Lung (tissue), 12 donors: ENCODE results near the gene CTXND2. TPM values are rescaled to one million over a fixed set of nuclear protein-coding genes. Genes with fewer than 3 reads are reported as not detected.

Experiments
- ATAC-seq: fragments of 200-7000 bp; cut with Tn5 transposase; one replicate; pipeline ENCODE4 v1.9.1; 2020; ENCODE audit warnings: moderate number of reproducible peaks; ENCODE audit not compliant: insufficient read depth, low FRiP score
- DNase-seq, 3 donors: peaks; one replicate each; pipeline ENCODE4 v3.0.0-alpha.2; 2013 to 2017
- H3K27ac ChIP-seq, 2 donors: one replicate each; pipeline ENCODE4 v1.5.1; 2013; ENCODE audit warnings: mild to moderate bottlenecking in 2 of 2, moderate library complexity in 2 of 2, control low read depth in 1 of 2, inconsistent platforms in 1 of 2, low read depth in 1 of 2, low read length in 1 of 2
- H3K27me3 ChIP-seq, 3 donors: one replicate each; pipeline ENCODE4 v1.5.1; 2013; ENCODE audit warnings: low read length in 2 of 3; ENCODE audit not compliant: control insufficient read depth in 3 of 3, insufficient read depth in 3 of 3
- H3K36me3 ChIP-seq, 4 donors: one replicate each; pipeline ENCODE4 v1.5.1; 2013; ENCODE audit warnings: low read length in 4 of 4, mild to moderate bottlenecking in 1 of 4, moderate library complexity in 1 of 4; ENCODE audit not compliant: control insufficient read depth in 4 of 4, insufficient read depth in 4 of 4
- H3K4me1 ChIP-seq, 5 donors: one replicate each; pipeline ENCODE4 v1.5.1; 2013; ENCODE audit warnings: low read length in 5 of 5, mild to moderate bottlenecking in 2 of 5, moderate library complexity in 1 of 5; ENCODE audit not compliant: control insufficient read depth in 5 of 5, insufficient read depth in 5 of 5
- H3K4me3 ChIP-seq: one replicate; pipeline ENCODE4 v1.5.1; 2013; ENCODE audit warnings: mild to moderate bottlenecking, control low read depth, moderate library complexity
- H3K9ac ChIP-seq, 2 donors: one replicate each; pipeline ENCODE4 v1.5.1; 2013; ENCODE audit warnings: low read length in 2 of 2, control low read depth in 1 of 2; ENCODE audit not compliant: insufficient read depth in 1 of 2
- H3K9me3 ChIP-seq, 4 donors: one replicate each; pipeline ENCODE4 v1.5.1; 2013; ENCODE audit warnings: low read length in 3 of 4, mild to moderate bottlenecking in 1 of 4, moderate library complexity in 1 of 4; ENCODE audit not compliant: control insufficient read depth in 4 of 4, insufficient read depth in 3 of 4
- CTCF ChIP-seq: IDR thresholded peaks from 2 replicates; pipeline ENCODE4 v1.5.1; 2012; ENCODE audit warnings: mild to moderate bottlenecking; ENCODE audit errors: control extremely low read depth, extremely low read depth
- WGBS, 2 donors: extraction: QIAGEN DNeasy Blood & Tissue Kit; methylation state at CpG; one replicate each; pipeline ENCODE4 v1.1.7; 2013; 5-methylcytosine and 5-hydroxymethylcytosine counted together
- polyA plus RNA-seq, 2 donors: library from polyadenylated mRNA; stranded (reverse); fragments of 200-250 nt; gene quantifications; one replicate each; pipeline ENCODE4 v1.2.1, GENCODE V29; 2013
- total RNA-seq, 2 donors: library from RNA; depleted of rRNA in 1 of 2; stranded (reverse); fragments of >200 nt in 1 of 2; gene quantifications; one replicate each; pipeline ENCODE4 v1.2.1, GENCODE V29; 2014 to 2021
- donor health status: control.
- donor health status: control.
- donor health status: Bipolar disorder and iron deficiency.
- donor health status: healthy.
- donor health status: DM: yes; HTN: yes; CAD: no.

The CTXND2 gene
- total and polyA plus RNA-seq, 4 donors: 0.02 TPM; not detected in 3

DNA sequence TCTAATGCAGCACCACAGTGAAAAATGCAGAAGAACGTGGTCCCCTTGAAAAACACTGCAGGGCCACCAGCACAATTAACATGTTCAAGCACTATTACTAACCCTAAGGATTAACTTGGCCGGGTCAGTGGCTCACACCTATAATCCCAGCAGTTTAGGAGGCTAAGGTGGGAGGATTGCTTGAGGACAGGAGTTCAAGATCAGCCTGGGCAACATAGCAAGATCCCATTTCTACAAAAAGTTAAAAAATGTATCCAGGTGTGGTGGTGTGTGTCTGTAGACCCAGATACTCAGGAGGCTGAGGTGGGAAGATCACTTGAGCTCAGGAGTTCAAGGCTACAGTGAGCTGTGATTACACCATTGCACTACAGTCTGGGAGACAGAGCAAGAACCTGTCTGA lies 13.4 kb upstream of the CTXND2 start:
- ATAC-seq: no peak
- Histone ChIP-seq H3K27ac (no peak overlapping the region), H3K9ac (no peak overlapping the region), H3K9me3 (no peaks in the 10 kb centered on the region), H3K36me3 (peaks cover 0 to 8% (median 6%) of the 10 kb centered on the region in 4 donors), H3K4me3 (no peak overlapping the region), H3K4me1 (peaks cover 0 to 15% (median 6%) of the 10 kb centered on the region in 5 donors), H3K27me3 (no peaks in the 10 kb centered on the region)
- no peak for TF ChIP-seq CTCF
- DNase-seq: no peak
- WGBS, 2 donors: 94 to 96% methylated on average over 2 of the region's 2 CpGs

DNA sequence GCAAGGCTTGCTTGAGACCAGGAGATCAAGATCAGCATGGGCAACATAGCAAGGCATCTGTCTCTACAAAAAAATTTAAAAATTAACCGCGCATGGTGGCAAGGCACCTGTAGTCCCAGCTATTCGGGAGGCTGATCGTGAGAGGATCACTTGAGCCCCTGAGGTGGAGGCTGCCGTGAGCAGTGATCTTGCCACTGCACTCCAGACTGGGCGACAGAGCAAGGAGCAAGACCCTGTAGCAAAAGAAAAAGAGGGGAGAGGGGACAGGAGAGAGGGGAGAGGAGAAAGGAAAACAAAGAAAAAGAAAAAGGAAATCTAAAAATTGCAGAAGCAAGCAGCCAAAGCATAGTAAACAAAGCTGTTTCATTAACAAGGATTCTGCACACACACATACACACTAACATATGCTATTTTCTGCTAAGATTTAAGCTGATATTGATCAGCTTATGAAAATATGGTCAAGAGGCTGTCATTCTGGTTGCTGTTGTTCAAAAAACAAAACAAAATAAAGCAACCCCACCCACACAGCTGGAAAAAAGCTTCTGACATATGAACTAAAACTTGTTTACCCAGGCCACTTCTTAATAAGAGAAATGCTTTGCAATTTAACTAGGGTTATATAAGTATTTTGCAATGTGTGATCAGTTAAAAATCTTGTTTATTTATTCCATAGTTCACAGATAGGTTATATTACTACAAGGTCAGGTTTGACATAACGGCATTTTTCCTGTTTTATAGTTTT lies 12.3 kb upstream of the CTXND2 start:
- H3K36me3 ChIP-seq: peaks cover 0 to 8% (median 5%) of the 10 kb centered on the region in 4 donors
- peak overlapping the region; percentile 4 to 90 for H3K9ac ChIP-seq
- peak overlapping the region in 1 of 2 donors; percentile 49 for H3K27ac ChIP-seq
- peaks cover 0 to 15% (median 6%) of the 10 kb centered on the region in 5 donors for H3K4me1 ChIP-seq
- no peaks in the 10 kb centered on the region for H3K9me3 ChIP-seq
- no peaks in the 10 kb centered on the region for H3K27me3 ChIP-seq
- DNase-seq: peak in 2 of 3 donors; percentile 68 to 69
- WGBS, 2 donors: 28 to 55% methylated on average over 7 of the region's 7 CpGs
- ATAC-seq: no peak
- no peak for TF ChIP-seq CTCF
- no peak overlapping the region for H3K4me3 ChIP-seq

- DNase-seq: peak in 1 of 3 donors; percentile 50
- H3K27me3 ChIP-seq: no peaks in the 10 kb centered on the region
- peak overlapping the region; percentile 81 for H3K4me3 ChIP-seq
- peaks cover 0 to 15% (median 5%) of the 10 kb centered on the region in 5 donors for H3K4me1 ChIP-seq
- H3K9ac ChIP-seq: peak overlapping the region; percentile 73 to 90
- ATAC-seq: no peak
- TF ChIP-seq CTCF: no peak
- 8 to 10% methylated on average over 17 of the region's 17 CpGs for WGBS, 2 donors
- peaks cover 0 to 8% (median 5%) of the 10 kb centered on the region in 4 donors for H3K36me3 ChIP-seq
- H3K9me3 ChIP-seq: no peaks in the 10 kb centered on the region
- H3K27ac ChIP-seq: peak overlapping the region; percentile 90 to 97
Observed at GRCh38 chr1:150875197-150876118, 11.5 kb upstream of the CTXND2 start.
